DOHH2 (cell line): ENCODE measurements around the gene COPS9.

Experiments used
- H3F3A ChIP-seq: fragments of 200-600 bp; sonication (generic), shearing (Covaris generic); 2 replicates; pipeline ENCODE4 v1.6.0; 2016; ENCODE audit warnings: antibody characterized with exemption, mild to moderate bottlenecking; ENCODE audit not compliant: control insufficient read depth, insufficient read depth
- H3K27ac ChIP-seq: fragments of 200-600 bp; sonication (generic); 2 replicates; pipeline ENCODE4 v1.5.1; 2014; ENCODE audit warnings: low read depth, mild to moderate bottlenecking, low read length, moderate library complexity
- H3K27me3 ChIP-seq: fragments of 200-600 bp; sonication (generic); 2 replicates; pipeline ENCODE4 v1.6.1; 2014; ENCODE audit warnings: mild to moderate bottlenecking, low read length, mixed read lengths; ENCODE audit not compliant: control insufficient read depth
- H3K36me3 ChIP-seq: fragments of 200-600 bp; sonication (generic); 2 replicates; pipeline ENCODE4 v1.6.1; 2014; ENCODE audit warnings: mild to moderate bottlenecking, low read length, moderate library complexity, mixed read lengths; ENCODE audit not compliant: control insufficient read depth
- H3K4me1 ChIP-seq: fragments of 200-600 bp; sonication (generic); 2 replicates; pipeline ENCODE4 v1.6.1; 2014; ENCODE audit warnings: mild to moderate bottlenecking, low read length, mixed read lengths; ENCODE audit not compliant: control insufficient read depth
- H3K4me2 ChIP-seq: fragments of 200-600 bp; sonication (generic); 2 replicates; pipeline ENCODE4 v1.6.0; 2014; ENCODE audit warnings: mild to moderate bottlenecking, low read length, moderate library complexity
- H3K4me3 ChIP-seq: fragments of 200-600 bp; sonication (generic); 2 replicates; pipeline ENCODE4 v1.5.1; 2014; ENCODE audit warnings: mild to moderate bottlenecking, low read length, mixed read lengths
- H3K79me2 ChIP-seq: fragments of 200-600 bp; sonication (generic); 2 replicates; pipeline ENCODE4 v1.6.1; 2014; ENCODE audit warnings: mild to moderate bottlenecking, low read length, mixed read lengths; ENCODE audit not compliant: control insufficient read depth
- H3K9me2 ChIP-seq: fragments of 200-600 bp; sonication (generic); replicated peaks from 2 replicates; pipeline ENCODE4 v1.6.1; 2014; ENCODE audit warnings: mild to moderate bottlenecking, low read length, mixed read lengths; ENCODE audit not compliant: control insufficient read depth
- H3K9me3 ChIP-seq: fragments of 200-600 bp; sonication (generic); 2 replicates; pipeline ENCODE4 v1.6.1; 2014; ENCODE audit warnings: antibody characterized with exemption, low read length, mixed read lengths; ENCODE audit not compliant: control insufficient read depth, insufficient read depth
- H4K20me1 ChIP-seq: fragments of 200-600 bp; sonication (generic); 2 replicates; pipeline ENCODE4 v1.6.0; 2014; ENCODE audit warnings: low read depth, mild to moderate bottlenecking, antibody characterized with exemption, low read length, moderate library complexity; ENCODE audit not compliant: control insufficient read depth, insufficient read depth
- CTCF ChIP-seq: fragments of 200-600 bp; sonication (generic); IDR thresholded peaks from one replicate; pipeline ENCODE4 v1.5.1; 2014; ENCODE audit warnings: antibody characterized with exemption, mild to moderate bottlenecking, low read depth, low read length; ENCODE audit not compliant: poor library complexity, severe bottlenecking
- EZH2phosphoT487 ChIP-seq: fragments of 200-600 bp; sonication (generic); IDR thresholded peaks from 2 replicates; pipeline ENCODE4 v1.6.1; 2017; ENCODE audit warnings: borderline replicate concordance, mild to moderate bottlenecking, antibody characterized with exemption, low read length, moderate library complexity, mixed read lengths

COPS9 gene

GRCh38 chr2:240131296-240131695, 4.8 kb downstream of the COPS9 start:
- Histone ChIP-seq H3K4me3 (no peak overlapping the region), H3K9me3 (no peaks in the 10 kb centered on the region), H3F3A (no peaks in the 10 kb centered on the region), H3K4me2 (no peak overlapping the region), H3K36me3 (peaks cover 58% of the 10 kb centered on the region), H3K27ac (no peak overlapping the region), H3K27me3 (no peaks in the 10 kb centered on the region), H4K20me1 (peaks cover 4% of the 10 kb centered on the region; the same call in 1 of the 2 replicates), H3K79me2 (peaks cover 27% of the 10 kb centered on the region), H3K4me1 (peaks cover 7% of the 10 kb centered on the region), H3K9me2 (no peaks in the 10 kb centered on the region)
- TF ChIP-seq CTCF (no peak), EZH2phosphoT487 (no peak)

GRCh38 chr2:240130393-240131195, 5.5 kb downstream of the COPS9 start:
- no peak overlapping the region for H3K4me3 ChIP-seq
- H3K27ac ChIP-seq: no peak overlapping the region
- H3K9me2 ChIP-seq: no peaks in the 10 kb centered on the region
- no peaks in the 10 kb centered on the region for H3F3A ChIP-seq
- H4K20me1 ChIP-seq: peaks cover 4% of the 10 kb centered on the region; the same call in 1 of the 2 replicates
- H3K27me3 ChIP-seq: no peaks in the 10 kb centered on the region
- no peak for TF ChIP-seq EZH2phosphoT487
- TF ChIP-seq CTCF: no peak
- H3K79me2 ChIP-seq: peaks cover 22% of the 10 kb centered on the region
- H3K9me3 ChIP-seq: no peaks in the 10 kb centered on the region
- H3K4me1 ChIP-seq: peaks cover 7% of the 10 kb centered on the region
- peaks cover 61% of the 10 kb centered on the region for H3K36me3 ChIP-seq
- H3K4me2 ChIP-seq: no peak overlapping the region

- H3K36me3 ChIP-seq: peaks cover 61% of the 10 kb centered on the region
- H3K4me3 ChIP-seq: no peak overlapping the region
- no peak for TF ChIP-seq CTCF
Observed at GRCh38 chr2:240129731-240130392, 6.2 kb downstream of the COPS9 start.

More at GRCh38 chr2:240129731-240130392, 6.2 kb downstream of the COPS9 start:
- Histone ChIP-seq H4K20me1 (peaks cover 4% of the 10 kb centered on the region; the same call in 1 of the 2 replicates), H3K9me3 (no peaks in the 10 kb centered on the region), H3K4me1 (peaks cover 2% of the 10 kb centered on the region), H3K27ac (no peak overlapping the region), H3K9me2 (no peaks in the 10 kb centered on the region), H3K27me3 (no peaks in the 10 kb centered on the region), H3F3A (no peaks in the 10 kb centered on the region), H3K4me2 (no peak overlapping the region), H3K79me2 (peaks cover 15% of the 10 kb centered on the region)
